Lower leg skin (tissue), 4 donors: ENCODE measurements around the gene MICAL2. TPM values are rescaled to one million over a fixed set of nuclear protein-coding genes. Genes with fewer than 3 reads are reported as not detected.

ENCODE experiments used
- DNase-seq, 2 donors: peaks; one replicate each; pipeline ENCODE4 v3.0.0-alpha.2; 2019; ENCODE audit warnings: low spot score in 2 of 2
- H3K4me3 ChIP-seq: fragments of 200-600 bp; sonication (generic); 2 replicates; pipeline ENCODE4 v1.5.1; 2017; ENCODE audit warnings: mild to moderate bottlenecking, low read depth; ENCODE audit not compliant: poor library complexity, severe bottlenecking
- POLR2A ChIP-seq, 2 donors: fragments of 450-650 bp; IDR thresholded peaks; one replicate each; pipeline ENCODE4 v1.6.1; 2016 to 2017; ENCODE audit warnings: antibody characterized with exemption in 2 of 2, mild to moderate bottlenecking in 1 of 2, moderate library complexity in 1 of 2
- WGBS, 2 donors: methylation state at CpG; one replicate each; pipeline ENCODE4 v1.1.5; 2018; 5-methylcytosine and 5-hydroxymethylcytosine counted together
- intact Hi-C: fragments of 100-400 bp; cut with DNase I; formaldehyde crosslinking; loops from one replicate; pipeline ENCODE4 v1.15.0; 2023; ENCODE audit warnings: low total_unique reads
- total RNA-seq, 4 donors: library from RNA; depleted of rRNA; stranded (reverse); fragments of >200 nt; gene quantifications; one replicate each; pipeline ENCODE4 v1.1.0, GENCODE V29; 2016
- TF ChIP-seq, protein P1 (sequence below), 3 donors: fragments of 450-650 bp; IDR thresholded peaks; one replicate each; pipeline ENCODE4 v1.5.1; 2016; ENCODE audit warnings: antibody characterized with exemption in 3 of 3, mild to moderate bottlenecking in 3 of 3, moderate library complexity in 2 of 3

MICAL2 gene
- total RNA-seq, 4 donors from 2014 or later: 117 to 238 (median 145) TPM

GRCh38 chr11:12266943-12267342, 156.6 kb downstream of the MICAL2 start:
- no peak for DNase-seq
- no peak for TF ChIP-seq POLR2A (IDR thresholded peaks at IDR 0.05)
- TF ChIP-seq, protein P1, sequence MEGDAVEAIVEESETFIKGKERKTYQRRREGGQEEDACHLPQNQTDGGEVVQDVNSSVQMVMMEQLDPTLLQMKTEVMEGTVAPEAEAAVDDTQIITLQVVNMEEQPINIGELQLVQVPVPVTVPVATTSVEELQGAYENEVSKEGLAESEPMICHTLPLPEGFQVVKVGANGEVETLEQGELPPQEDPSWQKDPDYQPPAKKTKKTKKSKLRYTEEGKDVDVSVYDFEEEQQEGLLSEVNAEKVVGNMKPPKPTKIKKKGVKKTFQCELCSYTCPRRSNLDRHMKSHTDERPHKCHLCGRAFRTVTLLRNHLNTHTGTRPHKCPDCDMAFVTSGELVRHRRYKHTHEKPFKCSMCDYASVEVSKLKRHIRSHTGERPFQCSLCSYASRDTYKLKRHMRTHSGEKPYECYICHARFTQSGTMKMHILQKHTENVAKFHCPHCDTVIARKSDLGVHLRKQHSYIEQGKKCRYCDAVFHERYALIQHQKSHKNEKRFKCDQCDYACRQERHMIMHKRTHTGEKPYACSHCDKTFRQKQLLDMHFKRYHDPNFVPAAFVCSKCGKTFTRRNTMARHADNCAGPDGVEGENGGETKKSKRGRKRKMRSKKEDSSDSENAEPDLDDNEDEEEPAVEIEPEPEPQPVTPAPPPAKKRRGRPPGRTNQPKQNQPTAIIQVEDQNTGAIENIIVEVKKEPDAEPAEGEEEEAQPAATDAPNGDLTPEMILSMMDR (IDR thresholded peaks at IDR 0.05): no peak
- no peak overlapping the region for H3K4me3 ChIP-seq
- WGBS, 2 donors: 94 to 96% methylated on average over 10 of the region's 10 CpGs
- intact Hi-C loops: no loop called here

GRCh38 chr11:12267921-12268320, 157.5 kb downstream of the MICAL2 start:
- no peak overlapping the region for H3K4me3 ChIP-seq
- intact Hi-C loops: no loop called here
- 100% methylated on average over 1 to 2 of the region's 2 CpGs for WGBS, 2 donors
- no peak for DNase-seq
- TF ChIP-seq, protein P1 (IDR thresholded peaks at IDR 0.05): no peak
- TF ChIP-seq POLR2A (IDR thresholded peaks at IDR 0.05): no peak

DNA sequence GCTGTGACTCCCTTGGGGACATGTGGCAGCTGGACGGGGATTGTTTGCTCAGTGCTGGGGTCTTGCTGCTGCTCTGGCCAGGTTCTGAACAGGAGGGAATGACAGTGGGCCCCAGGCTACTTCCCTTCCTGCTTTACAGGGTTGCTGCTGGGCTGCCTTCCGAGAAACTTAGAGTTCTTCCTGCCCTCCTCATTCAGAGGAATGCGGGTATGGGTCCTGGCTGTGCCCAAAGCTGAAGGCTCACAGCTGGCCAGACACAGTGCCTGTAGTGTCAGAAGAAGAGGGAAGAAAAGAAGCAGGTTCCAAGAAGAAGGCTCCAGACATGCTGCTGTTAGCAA, 158.7 kb downstream of the MICAL2 start:
- TF ChIP-seq POLR2A (IDR thresholded peaks at IDR 0.05): no peak
- TF ChIP-seq, protein P1 (IDR thresholded peaks at IDR 0.05): no peak
- H3K4me3 ChIP-seq: no peak overlapping the region
- intact Hi-C loops: no loop called here
- 43 to 49% methylated on average over 3 of the region's 3 CpGs for WGBS, 2 donors
- no peak for DNase-seq

GRCh38 chr11:12269446-12270214, 159.2 kb downstream of the MICAL2 start:
- no peak overlapping the region for H3K4me3 ChIP-seq
- intact Hi-C loops: no loop called here
- TF ChIP-seq POLR2A (IDR thresholded peaks at IDR 0.05): no peak
- TF ChIP-seq, protein P1 (IDR thresholded peaks at IDR 0.05): no peak
- DNase-seq: no peak
- 58 to 73% methylated on average over 12 of the region's 12 CpGs for WGBS, 2 donors

DNA sequence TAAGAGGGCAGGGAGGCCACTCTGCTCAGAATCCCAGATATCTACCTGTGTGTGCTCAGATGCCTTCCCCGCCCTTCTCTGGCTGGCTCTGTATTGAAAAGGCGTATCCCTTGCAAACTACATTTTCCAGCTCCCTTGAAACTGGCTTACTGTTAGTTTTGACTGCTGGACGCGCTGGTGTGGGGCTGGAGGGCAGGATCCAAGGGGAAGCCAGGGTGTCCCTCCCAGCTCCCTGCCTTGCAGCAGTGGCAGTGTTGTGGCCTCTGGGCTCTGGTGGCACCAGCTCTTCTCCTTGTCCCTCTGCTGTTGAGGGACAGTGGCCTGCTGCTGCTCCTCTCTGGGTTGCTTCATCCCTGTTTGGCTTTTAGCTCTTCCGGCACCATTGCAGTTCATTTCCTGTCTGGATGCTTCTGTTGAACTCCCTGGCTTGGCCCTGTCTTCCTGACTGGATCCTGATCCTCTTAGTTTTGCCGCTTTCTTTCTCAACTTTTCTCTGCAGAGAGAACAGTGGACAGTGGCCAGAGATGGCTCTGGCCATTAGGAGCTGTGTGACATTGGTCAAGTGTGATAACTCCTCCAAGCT, 159.9 kb downstream of the MICAL2 start:
- DNase-seq: no peak
- 60 to 79% methylated on average over 6 of the region's 6 CpGs for WGBS, 2 donors
- no peak for TF ChIP-seq POLR2A (IDR thresholded peaks at IDR 0.05)
- TF ChIP-seq, protein P1 (IDR thresholded peaks at IDR 0.05): no peak
- no peak overlapping the region for H3K4me3 ChIP-seq
- intact Hi-C loops: no loop called here
